ENCODE data around the gene INVS. TPM values are rescaled to one million over a fixed set of nuclear protein-coding genes. Genes with fewer than 3 reads are reported as not detected.

INVS gene
- total RNA-seq, 2 donors from 2014 or later = 37.8 to 46.8 TPM

- DNase-seq (ENCODE audit: low spot score) (no peak), ATAC-seq (ENCODE audit: insufficient number of reproducible peaks, low FRiP score, low read depth) (no peak)
- Histone ChIP-seq H3K4me1 (ENCODE audit: control insufficient read depth in 1 of 2, low read depth in 2 of 2) (no peaks in the 10 kb centered on the region), H3K36me3 (no peaks in the 10 kb centered on the region), H3K27me3 (replicated peaks; ENCODE audit: insufficient read depth) (no peaks in the 10 kb centered on the region), H3K4me3 (no peak overlapping the region), H3K27ac (no peak overlapping the region), H3K9me3 (no peaks in the 10 kb centered on the region)
- no peak for TF ChIP-seq CTCF (IDR thresholded peaks at IDR 0.05)
Observed at GRCh38 chr9:100170556-100170955, 71.5 kb downstream of the INVS start.

GRCh38 chr9:100186356-100186755 is 87.3 kb downstream of the INVS start:
- TF ChIP-seq CTCF (IDR thresholded peaks at IDR 0.05) = no peak
- Histone ChIP-seq H3K36me3 (no peaks in the 10 kb centered on the region), H3K27me3 (replicated peaks; ENCODE audit: insufficient read depth) (no peaks in the 10 kb centered on the region), H3K27ac (no peak overlapping the region), H3K4me1 (ENCODE audit: control insufficient read depth in 1 of 2, low read depth in 2 of 2) (no peaks in the 10 kb centered on the region), H3K9me3 (peaks cover 23% of the 10 kb centered on the region), H3K4me3 (no peak overlapping the region)
- ATAC-seq (ENCODE audit: insufficient number of reproducible peaks, low FRiP score, low read depth) (no peak), DNase-seq (ENCODE audit: low spot score) (no peak)

- no peak overlapping the region for H3K27ac ChIP-seq
- ATAC-seq (ENCODE audit: insufficient number of reproducible peaks, low FRiP score, low read depth) (no peak), DNase-seq (ENCODE audit: low spot score) (no peak)
- TF ChIP-seq CTCF (IDR thresholded peaks at IDR 0.05) = no peak
- H3K36me3 ChIP-seq = peaks cover 3% of the 10 kb centered on the region
- peaks cover 26% of the 10 kb centered on the region for H3K9me3 ChIP-seq
- H3K4me3 ChIP-seq = no peak overlapping the region
- no peaks in the 10 kb centered on the region for H3K27me3 ChIP-seq (replicated peaks; ENCODE audit: insufficient read depth)
- no peaks in the 10 kb centered on the region for H3K4me1 ChIP-seq (ENCODE audit: control insufficient read depth in 1 of 2, low read depth in 2 of 2)
Observed at GRCh38 chr9:100190339-100190738, 91.3 kb downstream of the INVS start.

GRCh38 chr9:100191264-100191663 is 92.2 kb downstream of the INVS start:
- DNase-seq (ENCODE audit: low spot score) (no peak), ATAC-seq (ENCODE audit: insufficient number of reproducible peaks, low FRiP score, low read depth) (no peak)
- Histone ChIP-seq H3K9me3 (peaks cover 26% of the 10 kb centered on the region), H3K27me3 (replicated peaks; ENCODE audit: insufficient read depth) (no peaks in the 10 kb centered on the region), H3K27ac (no peak overlapping the region), H3K36me3 (peaks cover 3% of the 10 kb centered on the region), H3K4me3 (no peak overlapping the region), H3K4me1 (ENCODE audit: control insufficient read depth in 1 of 2, low read depth in 2 of 2) (no peaks in the 10 kb centered on the region)
- TF ChIP-seq CTCF (IDR thresholded peaks at IDR 0.05) = no peak

- Histone ChIP-seq H3K27ac (no peak overlapping the region), H3K36me3 (peaks cover 3% of the 10 kb centered on the region), H3K4me3 (no peak overlapping the region), H3K27me3 (replicated peaks; ENCODE audit: insufficient read depth) (no peaks in the 10 kb centered on the region), H3K4me1 (ENCODE audit: control insufficient read depth in 1 of 2, low read depth in 2 of 2) (no peaks in the 10 kb centered on the region), H3K9me3 (peaks cover 26% of the 10 kb centered on the region)
- no peak for ATAC-seq (ENCODE audit: insufficient number of reproducible peaks, low FRiP score, low read depth)
- TF ChIP-seq CTCF (IDR thresholded peaks at IDR 0.05) = no peak
- DNase-seq (ENCODE audit: low spot score) = no peak
Observed at GRCh38 chr9:100193078-100193477, 94.0 kb downstream of the INVS start.
